SK-N-SH (cell line): ENCODE data around the gene C13orf46. TPM values are rescaled to one million over a fixed set of nuclear protein-coding genes. Genes with fewer than 3 reads are reported as not detected.

Experiments
- CTCF ChIA-PET: fragments of 300-600, 350-600 bp; formaldehyde crosslinking; extraction: SDS; loops from one replicate; lab custom pipeline; 2021; lab: Yijun Ruan, JAX
- POLR2A ChIA-PET: fragments of 350-600 bp; sonication (Branson Sonifier 250); formaldehyde crosslinking; extraction: SDS; loops from one replicate; lab custom pipeline; 2020; ENCODE audit warnings: antibody characterized with exemption, inconsistent platforms; lab: Yijun Ruan, JAX
- DNase-seq: peaks from one replicate; pipeline ENCODE4 v3.0.0; 2012
- H2AFZ ChIP-seq: fragments of 200-600 bp; sonication (generic); 2 replicates; pipeline ENCODE4 v1.8.1; 2016; ENCODE audit warnings: antibody characterized with exemption, mild to moderate bottlenecking, low read depth
- H3F3A ChIP-seq: fragments of 200-600 bp; sonication (generic); replicated peaks from 2 replicates; pipeline ENCODE3; 2016; ENCODE audit warnings: antibody characterized with exemption, mild to moderate bottlenecking; ENCODE audit not compliant: insufficient read depth
- H3K27ac ChIP-seq, 2 experiments: fragments of 200-500 bp in 1 of 2; fragments of 200-600 bp in 1 of 2; sonication (Bioruptor generic) in 1 of 2; sonication (generic), shearing (Covaris generic) in 1 of 2; 2 replicates each; pipeline versions ENCODE4 v1.5.1 to v1.6.1; 2014 to 2016; ENCODE audit warnings: low read depth in 2 of 2, inconsistent platforms in 1 of 2, low read length in 1 of 2, mild to moderate bottlenecking in 1 of 2, mixed read lengths in 1 of 2
- H3K27me3 ChIP-seq: fragments of 200-600 bp; sonication (generic), shearing (Covaris generic); 2 replicates; pipeline ENCODE4 v1.6.1; 2016; ENCODE audit warnings: mixed run types; ENCODE audit not compliant: insufficient read depth
- H3K36me3 ChIP-seq, 2 experiments: fragments of 200-500 bp in 1 of 2; fragments of 200-600 bp in 1 of 2; sonication (Bioruptor generic) in 1 of 2; sonication (generic) in 1 of 2; replicated peaks in 1 of 2; 2 replicates each; pipeline versions ENCODE3 to v1.5.1; 2014 to 2016; ENCODE audit warnings: low read length in 1 of 2, mild to moderate bottlenecking in 1 of 2; ENCODE audit not compliant: insufficient read depth in 2 of 2, control insufficient read depth in 1 of 2
- H3K4me1 ChIP-seq, 2 experiments: fragments of 200-500 bp in 1 of 2; fragments of 200-600 bp in 1 of 2; sonication (Bioruptor generic) in 1 of 2; sonication (generic), shearing (Covaris generic) in 1 of 2; 2 replicates each; pipeline versions ENCODE4 v1.5.1 to v1.6.1; 2014 to 2016; ENCODE audit warnings: low read depth in 1 of 2, low read length in 1 of 2, mixed run types in 1 of 2; ENCODE audit not compliant: insufficient read depth in 2 of 2, control insufficient read depth in 1 of 2
- H3K4me2 ChIP-seq: fragments of 200-600 bp; sonication (generic), shearing (Covaris generic); 2 replicates; pipeline ENCODE4 v1.6.1; 2017; ENCODE audit warnings: mixed run types
- H3K4me3 ChIP-seq, 2 experiments: fragments of 200-500 bp in 1 of 2; fragments of 200-600 bp in 1 of 2; sonication (Bioruptor generic) in 1 of 2; sonication (generic), shearing (Covaris generic) in 1 of 2; 2 replicates each; pipeline versions ENCODE4 v1.5.1 to v1.8.1; 2014 to 2016; ENCODE audit warnings: low read depth in 2 of 2, inconsistent platforms in 1 of 2, low read length in 1 of 2, mild to moderate bottlenecking in 1 of 2, mixed read lengths in 1 of 2, moderate library complexity in 1 of 2
- H3K79me2 ChIP-seq: fragments of 200-600 bp; sonication (generic); 2 replicates; pipeline ENCODE4 v1.8.1; 2017; ENCODE audit warnings: mild to moderate bottlenecking; ENCODE audit not compliant: insufficient read depth
- H3K9ac ChIP-seq: fragments of 200-600 bp; sonication (generic); 2 replicates; pipeline ENCODE4 v1.6.1; 2017; ENCODE audit warnings: mixed run types
- H3K9me2 ChIP-seq: fragments of 200-600 bp; sonication (generic); 2 replicates; pipeline ENCODE4 v1.6.1; 2017; ENCODE audit warnings: mixed run types
- H3K9me3 ChIP-seq: fragments of 200-600 bp; sonication (generic); 2 replicates; pipeline ENCODE4 v1.6.1; 2017; ENCODE audit warnings: mixed run types, mild to moderate bottlenecking, moderate library complexity
- H4K20me1 ChIP-seq: fragments of 200-600 bp; sonication (generic); 2 replicates; pipeline ENCODE4 v1.6.1; 2017; ENCODE audit warnings: mild to moderate bottlenecking, mixed run types; ENCODE audit not compliant: insufficient read depth
- CHD2 ChIP-seq: fragments of 150-350 bp; IDR thresholded peaks from 2 replicates; pipeline ENCODE4 v1.6.1; 2018; ENCODE audit warnings: low read length; ENCODE audit not compliant: partially characterized antibody
- ELF1 ChIP-seq: IDR thresholded peaks from 2 replicates; pipeline ENCODE4 v1.4.0; 2012
- EZH2phosphoT487 ChIP-seq: fragments of 200-600 bp; sonication (generic); IDR thresholded peaks from 2 replicates; pipeline ENCODE4 v1.6.1; 2017; ENCODE audit warnings: low read depth, mixed run types, mild to moderate bottlenecking, antibody characterized with exemption, moderate library complexity, borderline replicate concordance
- MEF2A ChIP-seq: IDR thresholded peaks from 2 replicates; pipeline ENCODE4 v1.4.0; 2012; ENCODE audit warnings: low read depth, borderline replicate concordance
- MXI1 ChIP-seq: IDR thresholded peaks from 2 replicates; pipeline ENCODE4 v1.6.1; 2012; ENCODE audit warnings: mild to moderate bottlenecking, low read depth, low read length, improper control_type of control experiment
- RAD21 ChIP-seq: IDR thresholded peaks from 2 replicates; pipeline ENCODE4 v1.6.1; 2012; ENCODE audit warnings: mild to moderate bottlenecking, low read length
- REST ChIP-seq: IDR thresholded peaks from 2 replicates; pipeline ENCODE4 v1.6.1; 2012; ENCODE audit warnings: mild to moderate bottlenecking, low read depth, low read length, moderate library complexity
- RXRA ChIP-seq: IDR thresholded peaks from 2 replicates; pipeline ENCODE4 v1.4.0; 2012; ENCODE audit warnings: low read depth, mild to moderate bottlenecking, borderline replicate concordance
- SIN3A ChIP-seq: IDR thresholded peaks from 2 replicates; pipeline ENCODE4 v1.6.1; 2012; ENCODE audit warnings: low read depth, mild to moderate bottlenecking, low read length, moderate library complexity, borderline replicate concordance
- SMC3 ChIP-seq: IDR thresholded peaks from 2 replicates; pipeline ENCODE4 v1.6.1; 2012; ENCODE audit warnings: low read depth, low read length, improper control_type of control experiment
- ZBTB33 ChIP-seq: IDR thresholded peaks from 2 replicates; pipeline ENCODE4 v1.4.0; 2012; ENCODE audit warnings: low read depth, borderline replicate concordance
- WGBS: methylation state at CpG from one replicate; pipeline ENCODE4 v1.1.6; 2017; ENCODE audit warnings: low lambda C conversion rate; 5-methylcytosine and 5-hydroxymethylcytosine counted together
- polyA plus RNA-seq, 3 experiments: library from polyadenylated mRNA; depleted of rRNA; stranded (reverse); fragments of >200 nt; gene quantifications; 2 replicates each; pipeline ENCODE4 v1.2.3, GENCODE V29; 2012
- TF ChIP-seq, protein P1 (sequence below): fragments of 150-350 bp; IDR thresholded peaks from 2 replicates; pipeline ENCODE4 v1.6.1; 2016; ENCODE audit warnings: mild to moderate bottlenecking, low read depth, low read length

The C13orf46 gene
- polyA plus RNA-seq, 1 of the 3 experiments (the other 2 are of a cell fraction), result 1.7 TPM

- Histone ChIP-seq H3K27me3 (no peaks in the 10 kb centered on the region), H4K20me1 (no peaks in the 10 kb centered on the region), H3F3A (no peaks in the 10 kb centered on the region), H2AFZ (no peak overlapping the region), H3K4me3 (no peak overlapping the region), H3K9me3 (0 out of 2 replicates have a peak, but pooled peaks cover under 1% of the 10 kb centered on the region), H3K36me3 (no peaks in the 10 kb centered on the region), H3K4me2 (no peak overlapping the region), H3K4me1 (no peaks in the 10 kb centered on the region), H3K27ac (no peak overlapping the region), H3K9ac (no peak overlapping the region), H3K9me2 (no peaks in the 10 kb centered on the region), H3K79me2 (no peaks in the 10 kb centered on the region)
- DNase-seq, result no peak
- POLR2A ChIA-PET, result interaction anchor here (1.0 kb wide), 1 partner anchor 16 kb away, joined by 3 read pairs; no protein-coding TSS in a partner anchor
- WGBS, result 78% methylated on average over 10 of the region's 20 CpGs
- no peak for TF ChIP-seq SIN3A
- CTCF ChIA-PET, result no interaction called here
These were observed 19.6 kb downstream of the C13orf46 start for GRCh38 chr13:113954046-113954835.

DNA sequence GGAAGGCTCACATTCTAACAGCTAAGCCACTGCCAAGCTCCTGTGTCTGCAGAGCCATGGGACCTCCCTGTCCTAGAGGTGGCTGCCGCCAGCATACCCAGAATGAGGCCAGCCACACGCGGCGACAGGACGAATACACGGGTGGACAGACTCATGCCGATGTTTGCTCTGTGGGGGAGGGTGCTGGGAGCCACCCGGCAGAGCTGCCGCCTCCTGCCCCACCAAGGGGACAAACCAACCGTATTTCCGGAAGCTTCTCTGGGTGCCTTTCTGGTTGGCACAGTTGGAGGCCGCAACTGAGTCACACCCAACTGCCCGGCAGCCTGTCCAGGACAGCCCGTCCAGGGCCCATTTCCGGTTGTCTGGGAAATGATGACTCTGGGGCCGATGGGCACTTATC, 20.3 kb downstream of the C13orf46 start:
- H3K36me3 ChIP-seq, result no peaks in the 10 kb centered on the region
- ChIA-PET CTCF (interaction anchor here (0.8 kb wide), 1 partner anchor 29 kb away, joined by 3 read pairs; no protein-coding TSS in a partner anchor), POLR2A (interaction anchor here (1.0 kb wide), 1 partner anchor 17 kb away, joined by 3 read pairs; no protein-coding TSS in a partner anchor)
- no peak for DNase-seq
- H3K9me2 ChIP-seq, result no peaks in the 10 kb centered on the region
- no peak overlapping the region for H3K4me3 ChIP-seq
- H4K20me1 ChIP-seq, result no peaks in the 10 kb centered on the region
- no peak overlapping the region for H2AFZ ChIP-seq
- peaks cover 0 to under 1% of the 10 kb centered on the region in 2 experiments; a peak in 1 of 4 replicates for H3K4me1 ChIP-seq
- no peak overlapping the region for H3K4me2 ChIP-seq
- no peak overlapping the region for H3K27ac ChIP-seq
- H3K79me2 ChIP-seq, result no peaks in the 10 kb centered on the region
- no peaks in the 10 kb centered on the region for H3K27me3 ChIP-seq
- H3F3A ChIP-seq, result no peaks in the 10 kb centered on the region
- no peak for TF ChIP-seq MXI1
- TF ChIP-seq ELF1, result no peak
- no peak for TF ChIP-seq MEF2A
- TF ChIP-seq RAD21, result no peak
- TF ChIP-seq ZBTB33, result no peak
- TF ChIP-seq CHD2, result no peak
- TF ChIP-seq SMC3, result no peak
- TF ChIP-seq, protein P1, sequence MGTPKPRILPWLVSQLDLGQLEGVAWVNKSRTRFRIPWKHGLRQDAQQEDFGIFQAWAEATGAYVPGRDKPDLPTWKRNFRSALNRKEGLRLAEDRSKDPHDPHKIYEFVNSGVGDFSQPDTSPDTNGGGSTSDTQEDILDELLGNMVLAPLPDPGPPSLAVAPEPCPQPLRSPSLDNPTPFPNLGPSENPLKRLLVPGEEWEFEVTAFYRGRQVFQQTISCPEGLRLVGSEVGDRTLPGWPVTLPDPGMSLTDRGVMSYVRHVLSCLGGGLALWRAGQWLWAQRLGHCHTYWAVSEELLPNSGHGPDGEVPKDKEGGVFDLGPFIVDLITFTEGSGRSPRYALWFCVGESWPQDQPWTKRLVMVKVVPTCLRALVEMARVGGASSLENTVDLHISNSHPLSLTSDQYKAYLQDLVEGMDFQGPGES, result no peak
- no peak for TF ChIP-seq EZH2phosphoT487
- TF ChIP-seq RXRA, result no peak
- TF ChIP-seq REST, result no peak
- no peak overlapping the region for H3K9ac ChIP-seq
- WGBS, result 100% methylated on average over 9 of the region's 16 CpGs
- H3K9me3 ChIP-seq, result no peaks in the 10 kb centered on the region
